Hippocampal formation (tissue), 2 donors: Measurements from ENCODE around the gene SPATA46.

Experiments
- DNase-seq, 2 donors: peaks; one replicate each; lab custom pipeline; 2025; lab: John Stamatoyannopoulos, UW

The SPATA46 gene

GRCh38 chr1:162390396-162391185, 13.9 kb upstream of the SPATA46 start:
- no peak for DNase-seq

- no peak for DNase-seq
Observed at GRCh38 chr1:162389971-162390370, 13.3 kb upstream of the SPATA46 start.

- no peak for DNase-seq
Observed at GRCh38 chr1:162389021-162389818, 12.6 kb upstream of the SPATA46 start.

- DNase-seq: no peak
Observed at GRCh38 chr1:162388615-162389014, 12.0 kb upstream of the SPATA46 start.

GRCh38 chr1:162388083-162388594, 11.5 kb upstream of the SPATA46 start:
- no peak for DNase-seq

GRCh38 chr1:162387226-162388082, 10.8 kb upstream of the SPATA46 start:
- DNase-seq: no peak

- no peak for DNase-seq
Observed at GRCh38 chr1:162386292-162387225, 9.9 kb upstream of the SPATA46 start.

- no peak for DNase-seq
Observed at GRCh38 chr1:162385702-162386101, 9.0 kb upstream of the SPATA46 start.

GRCh38 chr1:162385280-162385623, 8.6 kb upstream of the SPATA46 start:
- no peak for DNase-seq

- DNase-seq: no peak
Observed at GRCh38 chr1:162384601-162385279, 8.1 kb upstream of the SPATA46 start.

- DNase-seq: no peak
Observed at GRCh38 chr1:162384116-162384515, 7.5 kb upstream of the SPATA46 start.

GRCh38 chr1:162383516-162383915, 6.9 kb upstream of the SPATA46 start:
- DNase-seq: no peak

- DNase-seq: no peak
Observed at GRCh38 chr1:162383091-162383490, 6.4 kb upstream of the SPATA46 start.

- DNase-seq: no peak
Observed at GRCh38 chr1:162381941-162382750, 5.5 kb upstream of the SPATA46 start.

- DNase-seq: no peak
Observed at GRCh38 chr1:162381383-162381782, 4.7 kb upstream of the SPATA46 start, which contains the start of gene C1orf226. C1orf226 (plus strand) TSS chr1:162381728; CDS start chr1:162381902, 174 bp downstream.

- DNase-seq: no peak
Observed at GRCh38 chr1:162380061-162380846, 3.6 kb upstream of the SPATA46 start.

GRCh38 chr1:162375463-162375862, 1.2 kb downstream of the SPATA46 start:
- no peak for DNase-seq

- DNase-seq: no peak
Observed at GRCh38 chr1:162374406-162374805, 2.2 kb downstream of the SPATA46 start.
